DOHH2 (cell line): ENCODE measurements around the gene RORB.

Source experiments
- H3F3A ChIP-seq: fragments of 200-600 bp; sonication (generic), shearing (Covaris generic); 2 replicates; pipeline ENCODE4 v1.6.0; 2016; ENCODE audit warnings: antibody characterized with exemption, mild to moderate bottlenecking; ENCODE audit not compliant: control insufficient read depth, insufficient read depth
- H3K27ac ChIP-seq: fragments of 200-600 bp; sonication (generic); 2 replicates; pipeline ENCODE4 v1.5.1; 2014; ENCODE audit warnings: low read depth, mild to moderate bottlenecking, low read length, moderate library complexity
- H3K27me3 ChIP-seq: fragments of 200-600 bp; sonication (generic); 2 replicates; pipeline ENCODE4 v1.6.1; 2014; ENCODE audit warnings: mild to moderate bottlenecking, low read length, mixed read lengths; ENCODE audit not compliant: control insufficient read depth
- H3K36me3 ChIP-seq: fragments of 200-600 bp; sonication (generic); 2 replicates; pipeline ENCODE4 v1.6.1; 2014; ENCODE audit warnings: mild to moderate bottlenecking, low read length, moderate library complexity, mixed read lengths; ENCODE audit not compliant: control insufficient read depth
- H3K4me1 ChIP-seq: fragments of 200-600 bp; sonication (generic); 2 replicates; pipeline ENCODE4 v1.6.1; 2014; ENCODE audit warnings: mild to moderate bottlenecking, low read length, mixed read lengths; ENCODE audit not compliant: control insufficient read depth
- H3K4me2 ChIP-seq: fragments of 200-600 bp; sonication (generic); 2 replicates; pipeline ENCODE4 v1.6.0; 2014; ENCODE audit warnings: mild to moderate bottlenecking, low read length, moderate library complexity
- H3K4me3 ChIP-seq: fragments of 200-600 bp; sonication (generic); 2 replicates; pipeline ENCODE4 v1.5.1; 2014; ENCODE audit warnings: mild to moderate bottlenecking, low read length, mixed read lengths
- H3K79me2 ChIP-seq: fragments of 200-600 bp; sonication (generic); 2 replicates; pipeline ENCODE4 v1.6.1; 2014; ENCODE audit warnings: mild to moderate bottlenecking, low read length, mixed read lengths; ENCODE audit not compliant: control insufficient read depth
- H3K9me2 ChIP-seq: fragments of 200-600 bp; sonication (generic); replicated peaks from 2 replicates; pipeline ENCODE4 v1.6.1; 2014; ENCODE audit warnings: mild to moderate bottlenecking, low read length, mixed read lengths; ENCODE audit not compliant: control insufficient read depth
- H3K9me3 ChIP-seq: fragments of 200-600 bp; sonication (generic); 2 replicates; pipeline ENCODE4 v1.6.1; 2014; ENCODE audit warnings: antibody characterized with exemption, low read length, mixed read lengths; ENCODE audit not compliant: control insufficient read depth, insufficient read depth
- H4K20me1 ChIP-seq: fragments of 200-600 bp; sonication (generic); 2 replicates; pipeline ENCODE4 v1.6.0; 2014; ENCODE audit warnings: low read depth, mild to moderate bottlenecking, antibody characterized with exemption, low read length, moderate library complexity; ENCODE audit not compliant: control insufficient read depth, insufficient read depth
- CTCF ChIP-seq: fragments of 200-600 bp; sonication (generic); IDR thresholded peaks from one replicate; pipeline ENCODE4 v1.5.1; 2014; ENCODE audit warnings: antibody characterized with exemption, mild to moderate bottlenecking, low read depth, low read length; ENCODE audit not compliant: poor library complexity, severe bottlenecking
- EZH2phosphoT487 ChIP-seq: fragments of 200-600 bp; sonication (generic); IDR thresholded peaks from 2 replicates; pipeline ENCODE4 v1.6.1; 2017; ENCODE audit warnings: borderline replicate concordance, mild to moderate bottlenecking, antibody characterized with exemption, low read length, moderate library complexity, mixed read lengths

RORB gene

DNA sequence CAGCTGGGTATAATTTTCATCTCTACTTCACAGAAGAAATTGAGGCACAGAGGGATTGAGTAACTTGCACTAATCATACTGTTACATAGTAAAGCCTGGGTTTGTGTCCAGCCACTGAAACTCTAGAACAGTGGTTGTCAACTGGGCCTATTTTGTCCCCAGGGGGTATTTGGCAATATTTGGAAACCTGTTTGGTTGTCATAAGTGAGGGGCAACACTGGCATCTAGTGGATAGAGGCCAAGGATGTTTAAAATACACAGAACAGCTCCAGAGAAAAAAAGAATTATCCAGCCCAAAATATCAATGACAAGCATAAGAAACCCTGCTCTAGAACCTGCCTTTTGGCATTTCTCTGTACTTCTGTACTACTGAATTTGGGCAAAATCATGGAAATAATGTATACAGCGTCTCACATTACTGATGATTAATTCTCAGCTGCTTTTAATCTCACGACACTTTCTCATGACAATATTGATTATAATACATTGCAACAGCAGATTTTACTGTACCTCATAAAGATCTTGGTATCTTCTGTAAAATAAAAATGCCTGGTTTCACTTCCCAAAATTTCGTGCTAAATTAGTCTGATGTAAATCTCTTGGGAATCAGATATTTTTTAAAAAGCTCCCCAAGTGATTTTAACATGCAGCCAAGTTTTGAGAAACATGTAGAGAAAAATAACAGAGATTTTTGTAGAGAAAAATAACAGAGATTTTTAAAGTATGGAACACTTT is 112.7 kb downstream of the RORB start:
- H3K27ac ChIP-seq, result no peak overlapping the region
- H3F3A ChIP-seq, result no peaks in the 10 kb centered on the region
- H3K79me2 ChIP-seq, result no peaks in the 10 kb centered on the region
- 0 out of 2 replicates have a peak, but pooled peaks cover 4% of the 10 kb centered on the region for H3K4me1 ChIP-seq
- TF ChIP-seq EZH2phosphoT487 (no peak), CTCF (no peak)
- no peaks in the 10 kb centered on the region for H4K20me1 ChIP-seq
- H3K4me3 ChIP-seq, result no peak overlapping the region
- H3K27me3 ChIP-seq, result no peaks in the 10 kb centered on the region
- H3K36me3 ChIP-seq, result no peaks in the 10 kb centered on the region
- no peaks in the 10 kb centered on the region for H3K9me3 ChIP-seq
- no peaks in the 10 kb centered on the region for H3K9me2 ChIP-seq
- no peak overlapping the region for H3K4me2 ChIP-seq

DNA sequence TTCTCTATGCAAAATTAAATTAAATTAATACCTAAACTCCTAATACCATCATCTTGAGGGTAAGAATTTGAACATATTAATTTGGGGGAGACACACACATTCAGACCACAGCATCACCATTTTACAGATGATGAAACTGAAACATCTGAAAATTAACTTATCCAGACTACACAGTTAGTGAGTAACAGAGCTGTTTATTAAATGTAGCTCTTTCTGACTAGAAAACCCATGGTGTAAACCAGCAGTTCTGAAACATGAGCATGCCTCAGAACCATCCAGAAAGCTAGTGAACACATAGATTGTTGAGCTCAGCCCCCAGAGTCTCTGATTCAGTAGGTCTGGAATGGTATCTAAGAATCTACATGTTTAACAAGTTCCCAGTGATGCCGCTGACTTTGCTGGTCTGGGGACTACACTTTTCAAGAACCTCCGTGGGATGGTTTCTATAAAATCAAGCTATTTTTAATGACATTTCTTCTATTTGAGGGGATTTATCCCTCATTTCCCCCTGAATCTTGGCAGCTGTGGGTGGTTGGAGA is 113.5 kb downstream of the RORB start:
- Histone ChIP-seq H3K4me2 (no peak overlapping the region), H3K4me1 (0 out of 2 replicates have a peak, but pooled peaks cover 4% of the 10 kb centered on the region)

DNA sequence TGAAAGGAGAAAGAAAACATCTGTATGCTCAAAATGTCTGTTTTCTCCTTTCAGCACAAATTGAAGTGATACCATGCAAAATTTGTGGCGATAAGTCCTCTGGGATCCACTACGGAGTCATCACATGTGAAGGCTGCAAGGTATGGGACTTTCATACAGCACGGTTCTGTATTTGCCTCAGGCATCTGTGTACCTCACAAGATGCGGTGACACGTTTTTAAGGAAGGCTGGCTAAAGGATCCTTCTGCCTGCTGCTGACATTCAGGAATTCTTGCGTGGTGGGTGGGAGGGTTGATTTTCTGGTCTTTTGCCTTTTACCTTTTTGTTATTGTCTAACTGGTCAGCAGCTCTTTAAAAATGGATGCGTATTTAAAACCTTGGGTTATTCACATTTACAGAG is 133.1 kb downstream of the RORB start:
- Histone ChIP-seq H3K4me1 (no peaks in the 10 kb centered on the region), H4K20me1 (no peaks in the 10 kb centered on the region), H3K4me3 (no peak overlapping the region), H3K9me2 (no peaks in the 10 kb centered on the region), H3K27ac (no peak overlapping the region), H3K9me3 (no peaks in the 10 kb centered on the region), H3K27me3 (no peaks in the 10 kb centered on the region), H3K79me2 (no peaks in the 10 kb centered on the region), H3K36me3 (no peaks in the 10 kb centered on the region), H3K4me2 (no peak overlapping the region), H3F3A (no peaks in the 10 kb centered on the region)
- TF ChIP-seq EZH2phosphoT487, result no peak
- no peak for TF ChIP-seq CTCF

More for the DNA sequence above, 113.5 kb downstream of the RORB start:
- Histone ChIP-seq H3K79me2 (no peaks in the 10 kb centered on the region), H3K4me3 (no peak overlapping the region), H3K27me3 (no peaks in the 10 kb centered on the region), H4K20me1 (no peaks in the 10 kb centered on the region), H3K9me3 (no peaks in the 10 kb centered on the region), H3F3A (no peaks in the 10 kb centered on the region), H3K9me2 (no peaks in the 10 kb centered on the region), H3K27ac (no peak overlapping the region), H3K36me3 (no peaks in the 10 kb centered on the region)
- TF ChIP-seq EZH2phosphoT487, result no peak
- TF ChIP-seq CTCF, result no peak
